SK-N-SH (cell line): ENCODE results near the gene ST7. TPM values are rescaled to one million over a fixed set of nuclear protein-coding genes. Genes with fewer than 3 reads are reported as not detected.

Experiments
- CTCF ChIA-PET: fragments of 300-600, 350-600 bp; formaldehyde crosslinking; extraction: SDS; loops from one replicate; lab custom pipeline; 2021; lab: Yijun Ruan, JAX
- POLR2A ChIA-PET: fragments of 350-600 bp; sonication (Branson Sonifier 250); formaldehyde crosslinking; extraction: SDS; loops from one replicate; lab custom pipeline; 2020; ENCODE audit warnings: antibody characterized with exemption, inconsistent platforms; lab: Yijun Ruan, JAX
- DNase-seq: peaks from one replicate; pipeline ENCODE4 v3.0.0; 2012
- H2AFZ ChIP-seq: fragments of 200-600 bp; sonication (generic); 2 replicates; pipeline ENCODE4 v1.8.1; 2016; ENCODE audit warnings: antibody characterized with exemption, mild to moderate bottlenecking, low read depth
- H3F3A ChIP-seq: fragments of 200-600 bp; sonication (generic); replicated peaks from 2 replicates; pipeline ENCODE3; 2016; ENCODE audit warnings: antibody characterized with exemption, mild to moderate bottlenecking; ENCODE audit not compliant: insufficient read depth
- H3K27ac ChIP-seq, 2 experiments: fragments of 200-500 bp in 1 of 2; fragments of 200-600 bp in 1 of 2; sonication (Bioruptor generic) in 1 of 2; sonication (generic), shearing (Covaris generic) in 1 of 2; 2 replicates each; pipeline versions ENCODE4 v1.5.1 to v1.6.1; 2014 to 2016; ENCODE audit warnings: low read depth in 2 of 2, inconsistent platforms in 1 of 2, low read length in 1 of 2, mild to moderate bottlenecking in 1 of 2, mixed read lengths in 1 of 2
- H3K27me3 ChIP-seq: fragments of 200-600 bp; sonication (generic), shearing (Covaris generic); 2 replicates; pipeline ENCODE4 v1.6.1; 2016; ENCODE audit warnings: mixed run types; ENCODE audit not compliant: insufficient read depth
- H3K36me3 ChIP-seq, 2 experiments: fragments of 200-500 bp in 1 of 2; fragments of 200-600 bp in 1 of 2; sonication (Bioruptor generic) in 1 of 2; sonication (generic) in 1 of 2; replicated peaks in 1 of 2; 2 replicates each; pipeline versions ENCODE3 to v1.5.1; 2014 to 2016; ENCODE audit warnings: low read length in 1 of 2, mild to moderate bottlenecking in 1 of 2; ENCODE audit not compliant: insufficient read depth in 2 of 2, control insufficient read depth in 1 of 2
- H3K4me1 ChIP-seq, 2 experiments: fragments of 200-500 bp in 1 of 2; fragments of 200-600 bp in 1 of 2; sonication (Bioruptor generic) in 1 of 2; sonication (generic), shearing (Covaris generic) in 1 of 2; 2 replicates each; pipeline versions ENCODE4 v1.5.1 to v1.6.1; 2014 to 2016; ENCODE audit warnings: low read depth in 1 of 2, low read length in 1 of 2, mixed run types in 1 of 2; ENCODE audit not compliant: insufficient read depth in 2 of 2, control insufficient read depth in 1 of 2
- H3K4me2 ChIP-seq: fragments of 200-600 bp; sonication (generic), shearing (Covaris generic); 2 replicates; pipeline ENCODE4 v1.6.1; 2017; ENCODE audit warnings: mixed run types
- H3K4me3 ChIP-seq, 2 experiments: fragments of 200-500 bp in 1 of 2; fragments of 200-600 bp in 1 of 2; sonication (Bioruptor generic) in 1 of 2; sonication (generic), shearing (Covaris generic) in 1 of 2; 2 replicates each; pipeline versions ENCODE4 v1.5.1 to v1.8.1; 2014 to 2016; ENCODE audit warnings: low read depth in 2 of 2, inconsistent platforms in 1 of 2, low read length in 1 of 2, mild to moderate bottlenecking in 1 of 2, mixed read lengths in 1 of 2, moderate library complexity in 1 of 2
- H3K79me2 ChIP-seq: fragments of 200-600 bp; sonication (generic); 2 replicates; pipeline ENCODE4 v1.8.1; 2017; ENCODE audit warnings: mild to moderate bottlenecking; ENCODE audit not compliant: insufficient read depth
- H3K9ac ChIP-seq: fragments of 200-600 bp; sonication (generic); 2 replicates; pipeline ENCODE4 v1.6.1; 2017; ENCODE audit warnings: mixed run types
- H3K9me2 ChIP-seq: fragments of 200-600 bp; sonication (generic); 2 replicates; pipeline ENCODE4 v1.6.1; 2017; ENCODE audit warnings: mixed run types
- H3K9me3 ChIP-seq: fragments of 200-600 bp; sonication (generic); 2 replicates; pipeline ENCODE4 v1.6.1; 2017; ENCODE audit warnings: mixed run types, mild to moderate bottlenecking, moderate library complexity
- H4K20me1 ChIP-seq: fragments of 200-600 bp; sonication (generic); 2 replicates; pipeline ENCODE4 v1.6.1; 2017; ENCODE audit warnings: mild to moderate bottlenecking, mixed run types; ENCODE audit not compliant: insufficient read depth
- CHD2 ChIP-seq: fragments of 150-350 bp; IDR thresholded peaks from 2 replicates; pipeline ENCODE4 v1.6.1; 2018; ENCODE audit warnings: low read length; ENCODE audit not compliant: partially characterized antibody
- ELF1 ChIP-seq: IDR thresholded peaks from 2 replicates; pipeline ENCODE4 v1.4.0; 2012
- EZH2phosphoT487 ChIP-seq: fragments of 200-600 bp; sonication (generic); IDR thresholded peaks from 2 replicates; pipeline ENCODE4 v1.6.1; 2017; ENCODE audit warnings: low read depth, mixed run types, mild to moderate bottlenecking, antibody characterized with exemption, moderate library complexity, borderline replicate concordance
- FOXJ3 ChIP-seq: sonication (generic); formaldehyde crosslinking; IDR thresholded peaks from 2 replicates; pipeline ENCODE4 v1.5.1; 2020; ENCODE audit warnings: mild to moderate bottlenecking, missing genetic modification reagents
- FOXM1 ChIP-seq: IDR thresholded peaks from 2 replicates; pipeline ENCODE4 v1.4.0; 2012; ENCODE audit warnings: low read depth, mild to moderate bottlenecking
- GABPA ChIP-seq: IDR thresholded peaks from 2 replicates; pipeline ENCODE4 v1.4.0; 2012; ENCODE audit warnings: low read depth, mild to moderate bottlenecking
- GATA2 ChIP-seq: sonication (generic); formaldehyde crosslinking; IDR thresholded peaks from 2 replicates; pipeline ENCODE4 v1.5.0; 2020; ENCODE audit warnings: mild to moderate bottlenecking, missing genetic modification reagents
- MEF2A ChIP-seq: IDR thresholded peaks from 2 replicates; pipeline ENCODE4 v1.4.0; 2012; ENCODE audit warnings: low read depth, borderline replicate concordance
- MXI1 ChIP-seq: IDR thresholded peaks from 2 replicates; pipeline ENCODE4 v1.6.1; 2012; ENCODE audit warnings: mild to moderate bottlenecking, low read depth, low read length, improper control_type of control experiment
- NFIC ChIP-seq: IDR thresholded peaks from 2 replicates; pipeline ENCODE4 v1.4.0; 2012; ENCODE audit warnings: borderline replicate concordance
- POLR2AphosphoS5 ChIP-seq: IDR thresholded peaks from 2 replicates; pipeline ENCODE4 v1.6.1; 2012; ENCODE audit warnings: low read depth, low read length
- SMC3 ChIP-seq: IDR thresholded peaks from 2 replicates; pipeline ENCODE4 v1.6.1; 2012; ENCODE audit warnings: low read depth, low read length, improper control_type of control experiment
- WGBS: methylation state at CpG from one replicate; pipeline ENCODE4 v1.1.6; 2017; ENCODE audit warnings: low lambda C conversion rate; 5-methylcytosine and 5-hydroxymethylcytosine counted together
- polyA plus RNA-seq, 3 experiments: library from polyadenylated mRNA; depleted of rRNA; stranded (reverse); fragments of >200 nt; gene quantifications; 2 replicates each; pipeline ENCODE4 v1.2.3, GENCODE V29; 2012
- TF ChIP-seq, protein P1 (sequence below): fragments of 150-350 bp; IDR thresholded peaks from 2 replicates; pipeline ENCODE4 v1.6.1; 2016; ENCODE audit warnings: mild to moderate bottlenecking, low read depth, low read length
- TF ChIP-seq, protein P2 (sequence below): IDR thresholded peaks from 2 replicates; pipeline ENCODE4; 2012
- TF ChIP-seq, protein P3 (sequence below): IDR thresholded peaks from 2 replicates; pipeline ENCODE4 v1.4.0; 2012; ENCODE audit warnings: low read depth, borderline replicate concordance
- TF ChIP-seq, protein P4 (sequence below): fragments of 200-600 bp; sonication (generic); IDR thresholded peaks from 2 replicates; pipeline ENCODE4 v1.6.1; 2017; ENCODE audit warnings: antibody characterized with exemption, mild to moderate bottlenecking, moderate library complexity

ST7 gene
- polyA plus RNA-seq, 1 of the 3 experiments (the other 2 are of a cell fraction), result 23.5 TPM

DNA sequence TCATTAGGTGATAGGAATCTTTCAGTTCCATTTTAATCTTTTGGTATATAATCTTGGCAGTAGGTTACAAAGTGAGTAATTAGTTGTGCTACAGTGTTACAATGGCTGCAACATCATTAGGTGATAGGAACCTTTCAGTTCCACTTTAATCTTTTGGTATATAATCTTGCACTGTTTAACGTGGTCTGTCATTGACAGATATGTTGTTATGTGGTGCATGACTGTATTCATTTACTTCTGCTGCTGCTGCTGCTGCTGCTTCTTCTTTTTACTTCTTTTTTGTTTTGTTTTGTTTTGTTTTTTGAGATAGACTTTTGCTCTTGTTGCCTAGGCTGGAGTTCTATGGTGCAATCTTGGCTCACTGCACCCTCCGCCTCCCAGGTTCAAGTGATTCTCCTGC, 28.6 kb downstream of the ST7 start:
- Histone ChIP-seq H3K4me3 (no peak overlapping the region), H3K9ac (no peak overlapping the region), H3K9me2 (no peaks in the 10 kb centered on the region), H3K27ac (no peak overlapping the region), H3K27me3 (no peaks in the 10 kb centered on the region), H3K4me1 (peaks cover 0 to 9% of the 10 kb centered on the region in 2 experiments; a peak in 2 of 4 replicates), H4K20me1 (no peaks in the 10 kb centered on the region), H2AFZ (no peak overlapping the region), H3K36me3 (no peaks in the 10 kb centered on the region), H3K4me2 (no peak overlapping the region), H3K79me2 (peaks cover 31% of the 10 kb centered on the region), H3K9me3 (no peaks in the 10 kb centered on the region), H3F3A (peaks cover 11% of the 10 kb centered on the region)
- DNase-seq, result no peak
- WGBS, result 98% methylated on average over 2 of the region's 2 CpGs
- TF ChIP-seq FOXM1, result no peak
- TF ChIP-seq, protein P1, sequence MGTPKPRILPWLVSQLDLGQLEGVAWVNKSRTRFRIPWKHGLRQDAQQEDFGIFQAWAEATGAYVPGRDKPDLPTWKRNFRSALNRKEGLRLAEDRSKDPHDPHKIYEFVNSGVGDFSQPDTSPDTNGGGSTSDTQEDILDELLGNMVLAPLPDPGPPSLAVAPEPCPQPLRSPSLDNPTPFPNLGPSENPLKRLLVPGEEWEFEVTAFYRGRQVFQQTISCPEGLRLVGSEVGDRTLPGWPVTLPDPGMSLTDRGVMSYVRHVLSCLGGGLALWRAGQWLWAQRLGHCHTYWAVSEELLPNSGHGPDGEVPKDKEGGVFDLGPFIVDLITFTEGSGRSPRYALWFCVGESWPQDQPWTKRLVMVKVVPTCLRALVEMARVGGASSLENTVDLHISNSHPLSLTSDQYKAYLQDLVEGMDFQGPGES, result no peak
- TF ChIP-seq GATA2, result no peak
- TF ChIP-seq, protein P2, sequence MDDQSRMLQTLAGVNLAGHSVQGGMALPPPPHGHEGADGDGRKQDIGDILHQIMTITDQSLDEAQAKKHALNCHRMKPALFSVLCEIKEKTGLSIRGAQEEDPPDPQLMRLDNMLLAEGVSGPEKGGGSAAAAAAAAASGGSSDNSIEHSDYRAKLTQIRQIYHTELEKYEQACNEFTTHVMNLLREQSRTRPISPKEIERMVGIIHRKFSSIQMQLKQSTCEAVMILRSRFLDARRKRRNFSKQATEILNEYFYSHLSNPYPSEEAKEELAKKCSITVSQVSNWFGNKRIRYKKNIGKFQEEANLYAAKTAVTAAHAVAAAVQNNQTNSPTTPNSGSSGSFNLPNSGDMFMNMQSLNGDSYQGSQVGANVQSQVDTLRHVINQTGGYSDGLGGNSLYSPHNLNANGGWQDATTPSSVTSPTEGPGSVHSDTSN, result no peak
- ChIA-PET POLR2A (no interaction called here), CTCF (interaction anchor here (1.0 to 15.4 kb wide), 3 partner anchors 51 to 153 kb away, joined by 3 to 668 read pairs (median 3); no protein-coding TSS in a partner anchor)

DNA sequence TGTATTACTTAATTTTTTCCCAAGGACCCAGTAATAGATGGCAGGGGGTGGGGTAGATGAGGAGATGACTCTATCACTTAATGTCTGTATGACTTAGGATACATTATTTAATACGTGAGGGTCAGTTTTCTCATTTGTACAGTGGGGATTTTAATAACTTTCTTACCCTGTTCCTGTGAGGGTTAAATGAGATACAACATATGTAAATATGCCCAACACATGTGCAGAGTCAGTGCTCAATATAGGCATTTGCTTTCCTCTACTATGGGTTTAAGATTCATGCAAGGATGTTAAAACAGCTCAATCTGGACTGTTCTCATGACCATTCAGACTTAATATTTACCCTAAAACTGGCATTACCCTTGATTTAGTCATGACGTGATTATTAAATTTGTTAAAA, 31.2 kb downstream of the ST7 start:
- H3K4me1 ChIP-seq, result peaks cover 0 to 8% of the 10 kb centered on the region in 2 experiments; a peak in 1 of 4 replicates
- ChIA-PET CTCF (interaction anchor here (0.6 to 15.4 kb wide), 49 partner anchors 9 to 435 kb away, joined by 3 to 668 read pairs (median 6); partner anchors contain the start of gene ST7), POLR2A (no interaction called here)
- no peaks in the 10 kb centered on the region for H3K9me3 ChIP-seq
- H3K27ac ChIP-seq, result no peak overlapping the region
- no peak overlapping the region for H2AFZ ChIP-seq
- H3K9ac ChIP-seq, result no peak overlapping the region
- 50% methylated on average over 2 of the region's 2 CpGs for WGBS
- H3K9me2 ChIP-seq, result no peaks in the 10 kb centered on the region
- no peak overlapping the region for H3K4me2 ChIP-seq
- no peak for DNase-seq
- H4K20me1 ChIP-seq, result no peaks in the 10 kb centered on the region
- no peaks in the 10 kb centered on the region for H3K27me3 ChIP-seq
- H3K36me3 ChIP-seq, result no peaks in the 10 kb centered on the region
- peaks cover 36% of the 10 kb centered on the region for H3K79me2 ChIP-seq
- peaks cover 14% of the 10 kb centered on the region for H3F3A ChIP-seq
- H3K4me3 ChIP-seq, result no peak overlapping the region
- TF ChIP-seq MXI1 (no peak), FOXJ3 (CRISPR knock-in tag) (no peak), EZH2phosphoT487 (no peak), SMC3 (no peak), NFIC (no peak), POLR2AphosphoS5 (no peak), GABPA (no peak), GATA2 (no peak), ELF1 (no peak), MEF2A (no peak), CHD2 (no peak)
- TF ChIP-seq, protein P3, sequence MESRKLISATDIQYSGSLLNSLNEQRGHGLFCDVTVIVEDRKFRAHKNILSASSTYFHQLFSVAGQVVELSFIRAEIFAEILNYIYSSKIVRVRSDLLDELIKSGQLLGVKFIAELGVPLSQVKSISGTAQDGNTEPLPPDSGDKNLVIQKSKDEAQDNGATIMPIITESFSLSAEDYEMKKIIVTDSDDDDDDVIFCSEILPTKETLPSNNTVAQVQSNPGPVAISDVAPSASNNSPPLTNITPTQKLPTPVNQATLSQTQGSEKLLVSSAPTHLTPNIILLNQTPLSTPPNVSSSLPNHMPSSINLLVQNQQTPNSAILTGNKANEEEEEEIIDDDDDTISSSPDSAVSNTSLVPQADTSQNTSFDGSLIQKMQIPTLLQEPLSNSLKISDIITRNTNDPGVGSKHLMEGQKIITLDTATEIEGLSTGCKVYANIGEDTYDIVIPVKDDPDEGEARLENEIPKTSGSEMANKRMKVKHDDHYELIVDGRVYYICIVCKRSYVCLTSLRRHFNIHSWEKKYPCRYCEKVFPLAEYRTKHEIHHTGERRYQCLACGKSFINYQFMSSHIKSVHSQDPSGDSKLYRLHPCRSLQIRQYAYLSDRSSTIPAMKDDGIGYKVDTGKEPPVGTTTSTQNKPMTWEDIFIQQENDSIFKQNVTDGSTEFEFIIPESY, result no peak
- TF ChIP-seq, protein P2, result no peak
- TF ChIP-seq, protein P4, sequence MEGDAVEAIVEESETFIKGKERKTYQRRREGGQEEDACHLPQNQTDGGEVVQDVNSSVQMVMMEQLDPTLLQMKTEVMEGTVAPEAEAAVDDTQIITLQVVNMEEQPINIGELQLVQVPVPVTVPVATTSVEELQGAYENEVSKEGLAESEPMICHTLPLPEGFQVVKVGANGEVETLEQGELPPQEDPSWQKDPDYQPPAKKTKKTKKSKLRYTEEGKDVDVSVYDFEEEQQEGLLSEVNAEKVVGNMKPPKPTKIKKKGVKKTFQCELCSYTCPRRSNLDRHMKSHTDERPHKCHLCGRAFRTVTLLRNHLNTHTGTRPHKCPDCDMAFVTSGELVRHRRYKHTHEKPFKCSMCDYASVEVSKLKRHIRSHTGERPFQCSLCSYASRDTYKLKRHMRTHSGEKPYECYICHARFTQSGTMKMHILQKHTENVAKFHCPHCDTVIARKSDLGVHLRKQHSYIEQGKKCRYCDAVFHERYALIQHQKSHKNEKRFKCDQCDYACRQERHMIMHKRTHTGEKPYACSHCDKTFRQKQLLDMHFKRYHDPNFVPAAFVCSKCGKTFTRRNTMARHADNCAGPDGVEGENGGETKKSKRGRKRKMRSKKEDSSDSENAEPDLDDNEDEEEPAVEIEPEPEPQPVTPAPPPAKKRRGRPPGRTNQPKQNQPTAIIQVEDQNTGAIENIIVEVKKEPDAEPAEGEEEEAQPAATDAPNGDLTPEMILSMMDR, result no peak
